ENCODE measurements around the gene SPOUT1.
"Not testable (repeated sequence)": the region's sequence is repeated elsewhere in the genome, so short reads cannot be mapped to it uniquely, and the experiment has no call there.

The SPOUT1 gene

GRCh38 chr9:128809036-128809599 lies 20.5 kb downstream of the SPOUT1 start:
- no peak for DNase-seq

GRCh38 chr9:128808543-128808942 lies 21.1 kb downstream of the SPOUT1 start:
- DNase-seq, result no peak

GRCh38 chr9:128807827-128808226 lies 21.8 kb downstream of the SPOUT1 start:
- no peak for DNase-seq

DNA sequence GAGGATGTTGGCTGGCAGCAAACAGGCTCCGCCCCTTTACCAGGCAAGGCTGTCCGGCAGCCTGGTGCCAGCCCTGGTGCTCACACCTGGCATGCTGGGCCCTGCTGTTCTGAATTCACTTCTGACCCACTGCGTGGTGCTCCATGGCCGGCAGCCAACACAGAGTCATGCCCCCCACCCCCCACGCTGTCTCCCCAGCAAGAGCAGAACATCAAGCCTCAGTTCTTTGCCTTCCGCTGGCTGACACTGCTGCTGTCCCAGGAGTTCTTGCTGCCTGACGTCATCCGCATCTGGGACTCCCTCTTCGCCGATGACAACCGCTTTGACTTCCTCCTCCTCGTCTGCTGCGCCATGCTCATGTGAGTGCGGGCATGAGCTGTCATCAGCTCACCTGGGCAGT lies 23.9 kb downstream of the SPOUT1 start:
- DNase-seq, result no peak

GRCh38 chr9:128802482-128802881 lies 27.1 kb downstream of the SPOUT1 start:
- no peak for DNase-seq

DNA sequence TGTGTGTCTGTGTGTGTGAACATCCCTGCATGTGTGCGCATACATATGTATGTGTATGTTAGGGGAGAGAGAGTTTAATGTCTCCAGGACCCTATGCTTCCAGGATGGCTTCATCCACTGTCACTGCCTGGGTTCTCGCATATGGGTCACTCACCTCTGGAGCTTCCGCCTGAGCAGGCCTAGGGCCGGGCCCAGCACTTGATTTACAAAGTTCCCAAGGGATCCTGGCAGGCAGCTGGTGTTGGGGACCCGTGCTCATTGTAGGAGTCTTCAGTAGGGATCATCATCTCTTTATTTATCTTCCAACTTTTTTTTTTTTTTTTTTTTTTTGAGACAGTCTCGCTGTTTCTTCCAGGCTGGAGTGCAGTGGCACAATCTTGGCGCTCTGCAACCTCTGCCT lies 29.5 kb downstream of the SPOUT1 start:
- DNase-seq, result no peak

DNA sequence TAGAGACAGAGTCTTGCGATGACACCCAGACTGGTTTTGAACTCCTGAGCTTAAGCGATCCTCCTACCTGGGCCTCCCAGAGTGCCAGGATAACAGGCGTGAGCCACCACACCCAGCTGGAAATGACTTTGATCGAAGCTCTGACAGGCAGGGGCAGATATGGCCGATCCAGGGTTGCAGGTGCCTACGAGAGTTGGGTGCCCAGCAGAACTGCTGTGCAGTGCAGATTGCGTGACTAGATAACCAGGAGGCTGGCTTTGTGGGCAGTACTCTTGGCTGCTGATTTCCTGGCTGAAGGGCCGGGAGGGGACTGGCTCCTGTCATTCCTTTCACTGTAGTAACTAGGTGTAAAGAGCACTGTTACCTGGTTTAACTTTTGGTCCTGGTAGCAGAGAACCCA lies 30.7 kb downstream of the SPOUT1 start:
- DNase-seq, result no peak

- not testable (repeated sequence) for DNase-seq
These were observed 34.6 kb downstream of the SPOUT1 start for GRCh38 chr9:128794961-128795360.

GRCh38 chr9:128792978-128793686 lies 36.5 kb downstream of the SPOUT1 start:
- no peak for DNase-seq

- no peak for DNase-seq
These were observed 37.5 kb downstream of the SPOUT1 start for GRCh38 chr9:128792134-128792533.

- no peak for DNase-seq
These were observed 39.1 kb downstream of the SPOUT1 start for GRCh38 chr9:128790536-128790935.

DNA sequence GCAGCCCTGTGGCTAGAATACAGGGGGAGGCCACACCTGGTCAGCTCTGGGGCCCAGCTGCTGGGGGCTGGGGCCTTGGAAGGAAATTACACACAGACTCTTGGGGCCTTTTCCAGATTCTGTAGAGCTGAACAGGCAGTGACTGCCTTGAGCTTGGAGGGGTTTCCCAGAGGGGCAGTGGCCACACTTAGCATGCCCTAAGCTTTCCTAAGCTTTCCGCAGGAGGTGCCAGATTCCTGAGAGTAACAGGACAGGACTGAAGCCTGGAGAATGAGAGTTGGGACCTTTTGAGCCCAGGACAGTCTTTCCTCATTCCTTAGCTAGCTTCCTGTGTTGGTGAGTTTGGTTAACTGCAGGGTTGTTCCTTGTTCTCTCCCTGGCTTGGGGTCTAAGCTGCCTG lies 41.1 kb downstream of the SPOUT1 start:
- no peak for DNase-seq

GRCh38 chr9:128787659-128788058 lies 41.9 kb downstream of the SPOUT1 start:
- DNase-seq, result no peak

DNA sequence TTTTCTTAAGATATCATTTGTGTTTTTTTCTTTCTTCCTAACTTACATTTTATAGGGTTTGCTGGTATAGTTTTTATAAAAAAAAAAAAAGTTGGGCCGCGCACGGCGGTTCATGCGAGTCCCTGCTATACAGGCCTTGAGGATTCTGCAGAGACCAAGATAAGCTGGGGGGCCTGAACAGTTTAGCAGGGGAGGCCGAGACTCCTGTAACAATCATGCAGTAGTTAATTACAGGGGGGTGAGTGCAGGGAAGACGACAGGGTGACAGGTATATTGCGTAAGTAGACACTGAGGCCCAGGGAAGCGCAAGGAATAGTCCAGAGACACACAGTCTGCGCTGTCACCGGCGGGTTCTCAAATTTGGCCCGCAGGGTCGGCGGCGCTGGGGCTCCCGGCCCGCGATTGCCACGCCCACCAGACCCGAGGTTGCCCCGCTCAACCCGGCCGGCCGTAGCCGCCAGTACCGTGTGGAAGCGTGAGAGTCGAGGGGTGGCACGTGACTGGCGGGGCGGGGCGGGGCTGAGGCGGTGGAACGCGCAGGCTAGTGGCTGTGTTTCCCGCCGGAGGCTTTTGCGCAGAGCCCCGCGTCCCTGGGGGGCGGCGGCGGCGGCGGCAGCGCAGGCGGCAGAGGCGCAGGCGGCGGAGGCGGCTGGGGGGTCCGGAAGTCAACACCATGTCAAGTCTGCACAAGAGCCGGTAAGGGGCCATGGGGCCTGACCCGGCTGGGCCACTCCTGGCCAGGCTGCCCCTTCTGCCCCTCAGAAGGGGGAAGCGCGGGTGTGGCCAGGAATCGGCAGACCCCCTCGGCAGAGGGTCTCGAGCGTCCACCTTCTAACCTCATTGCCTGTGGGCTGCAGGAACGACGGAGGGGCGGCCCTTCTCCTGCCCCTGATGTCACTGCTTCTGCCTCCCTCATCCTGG lies 42.7 kb downstream of the SPOUT1 start, which contains the start of gene TBC1D13:
Gene TBC1D13 (plus strand): TSS at position 573 of the 921 bp plus-strand sequence. CDS start 101 bp downstream, at position 674.
- DNase-seq, result peak; percentile 78 to 82

DNA sequence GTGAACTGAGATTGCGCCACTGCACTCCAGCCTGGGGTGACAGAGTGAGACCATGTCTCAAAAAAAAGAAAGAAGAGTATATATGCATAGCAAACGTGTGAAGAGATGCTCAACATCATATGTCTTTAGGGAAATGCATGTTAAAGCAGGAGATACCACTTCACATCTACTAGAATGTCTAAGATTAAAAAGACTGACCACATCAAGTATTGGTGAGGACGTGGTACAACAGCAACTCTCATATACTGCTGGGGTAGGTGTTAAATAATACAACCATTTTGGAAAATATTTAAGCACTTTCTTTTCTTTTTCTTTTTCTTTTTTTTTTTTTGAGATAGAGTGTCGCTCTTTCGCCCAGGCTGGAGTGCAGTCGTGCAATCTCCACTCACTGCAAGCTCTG lies 44.2 kb downstream of the SPOUT1 start:
- no peak for DNase-seq

DNA sequence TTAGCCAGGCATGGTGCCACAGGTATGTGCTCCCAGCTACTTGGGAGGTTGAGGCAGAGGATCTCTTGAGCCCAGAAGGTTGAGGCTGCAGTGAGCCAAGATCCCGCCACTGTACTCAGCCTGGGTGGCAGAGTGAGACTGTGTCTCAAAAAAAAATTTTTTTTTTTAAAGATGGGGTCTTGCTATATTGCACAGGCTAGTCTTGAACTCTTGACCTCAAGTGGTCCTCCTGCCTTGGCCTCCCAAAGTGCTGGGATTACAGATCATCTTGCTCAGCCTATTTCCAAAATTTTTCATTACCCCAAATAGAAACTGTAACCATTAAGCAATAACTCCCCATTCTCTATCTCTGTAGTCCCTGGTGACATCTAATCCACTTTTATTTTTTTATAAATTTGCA lies 46.9 kb downstream of the SPOUT1 start:
- no peak for DNase-seq

GRCh38 chr9:128781187-128782070 lies 48.2 kb downstream of the SPOUT1 start:
- DNase-seq, result no peak

DNA sequence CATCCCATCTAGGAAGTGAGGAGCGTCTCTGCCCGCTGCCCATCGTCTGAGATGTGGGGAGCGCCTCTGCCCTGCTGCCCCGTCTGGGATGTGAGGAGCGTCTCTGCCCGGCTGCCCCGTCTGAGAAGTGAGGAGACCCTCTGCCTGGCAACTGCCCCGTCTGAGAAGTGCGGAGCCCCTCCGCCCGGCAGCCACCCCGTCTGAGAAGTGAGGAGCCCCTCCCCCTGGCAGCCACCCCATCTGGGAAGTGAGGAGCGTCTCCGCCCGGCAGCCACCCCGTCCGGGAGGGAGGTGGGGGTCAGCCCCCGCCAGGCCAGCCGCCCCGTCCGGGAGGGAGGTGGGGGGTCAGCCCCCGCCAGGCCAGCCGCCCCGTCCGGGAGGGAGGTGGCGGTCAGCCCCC lies 49.5 kb downstream of the SPOUT1 start:
- not testable (repeated sequence) for DNase-seq

DNA sequence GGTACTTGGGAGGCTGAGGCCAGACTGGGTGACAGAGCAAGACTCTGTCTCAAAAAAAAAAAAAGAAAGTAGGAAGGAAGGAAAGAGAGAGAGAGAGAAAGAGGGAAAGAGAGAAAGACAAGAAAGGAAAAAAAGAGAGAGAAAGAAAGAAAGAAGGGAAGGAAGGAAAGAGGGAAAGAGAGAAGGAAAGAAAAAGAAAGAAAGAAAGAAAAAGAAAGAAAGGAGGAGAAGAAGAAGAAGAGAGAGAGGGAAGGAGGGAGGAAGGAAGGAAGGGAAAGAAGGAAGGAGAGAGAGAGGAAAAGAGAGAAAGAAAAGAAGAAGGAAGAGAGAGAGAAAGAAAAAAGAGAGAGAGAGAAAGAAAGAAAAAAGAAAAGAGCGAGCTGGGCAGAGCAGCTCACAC lies 54.8 kb downstream of the SPOUT1 start:
- no peak for DNase-seq

GRCh38 chr9:128773049-128773448 lies 56.5 kb downstream of the SPOUT1 start:
- DNase-seq, result no peak

GRCh38 chr9:128771745-128772519 lies 57.7 kb downstream of the SPOUT1 start, which contains the start of gene ZER1:
ZER1 (minus strand) TSS chr9:128771927; CDS start chr9:128755565, 16,362 bp downstream.
- peak; percentile 70 to 89 for DNase-seq

Data from NCI-H524 (cell line).